ENCODE measurements around the gene SLC10A7.

The SLC10A7 gene

GRCh38 chr4:146482788-146483187, 39.0 kb downstream of the SLC10A7 start:
- Mint-ChIP-seq H3K36me3 (ENCODE audit: low read depth) (peaks cover 35% of the 10 kb centered on the region), H3K4me3 (no peak overlapping the region), H3K27me3 (ENCODE audit: low read depth) (no peaks in the 10 kb centered on the region), H3K4me1 (no peaks in the 10 kb centered on the region), H3K9me3 (peaks cover 24% of the 10 kb centered on the region), H3K27ac (no peak overlapping the region)
- no peak for TF ChIP-seq CTCF (IDR thresholded peaks at IDR 0.05; ENCODE audit: unreplicated experiment in 3 of 3)

GRCh38 chr4:146481246-146481645, 40.5 kb downstream of the SLC10A7 start:
- no peak overlapping the region for H3K4me3 Mint-ChIP-seq
- H3K36me3 Mint-ChIP-seq (ENCODE audit: low read depth): peaks cover 29% of the 10 kb centered on the region
- H3K4me1 Mint-ChIP-seq: no peaks in the 10 kb centered on the region

DNA sequence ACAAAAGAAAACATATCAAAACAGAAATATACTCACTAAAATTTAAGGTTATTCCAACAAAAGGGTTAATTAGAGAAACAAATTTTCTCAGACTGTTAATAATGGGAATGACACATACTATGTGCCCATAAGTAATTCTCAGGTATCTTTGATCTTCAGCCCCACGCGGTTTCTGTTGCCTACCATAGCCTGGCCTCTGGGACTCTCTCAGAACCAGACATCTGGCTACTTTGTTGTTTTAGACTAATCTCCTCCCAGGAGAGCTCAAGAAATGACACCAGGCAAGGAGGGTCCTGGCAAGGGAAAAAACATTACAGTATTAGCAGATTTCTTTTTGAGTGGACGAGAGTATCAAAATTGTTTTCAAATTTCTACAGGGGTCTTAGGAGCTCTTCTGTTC, 43.7 kb downstream of the SLC10A7 start:
- H3K36me3 Mint-ChIP-seq (ENCODE audit: low read depth): peaks cover 17% of the 10 kb centered on the region
- no peaks in the 10 kb centered on the region for H3K4me1 Mint-ChIP-seq
- no peaks in the 10 kb centered on the region for H3K27me3 Mint-ChIP-seq (ENCODE audit: low read depth)
- no peak overlapping the region for H3K27ac Mint-ChIP-seq
- TF ChIP-seq CTCF (IDR thresholded peaks at IDR 0.05; ENCODE audit: unreplicated experiment in 3 of 3): no peak
- no peak overlapping the region for H3K4me3 Mint-ChIP-seq
- peaks cover 17% of the 10 kb centered on the region for H3K9me3 Mint-ChIP-seq

More at GRCh38 chr4:146481246-146481645, 40.5 kb downstream of the SLC10A7 start:
- Mint-ChIP-seq H3K27me3 (ENCODE audit: low read depth) (no peaks in the 10 kb centered on the region), H3K9me3 (peaks cover 24% of the 10 kb centered on the region), H3K27ac (no peak overlapping the region)
- TF ChIP-seq CTCF (IDR thresholded peaks at IDR 0.05; ENCODE audit: unreplicated experiment in 3 of 3): no peak

- Mint-ChIP-seq H3K4me1 (no peaks in the 10 kb centered on the region), H3K4me3 (no peak overlapping the region), H3K27me3 (ENCODE audit: low read depth) (no peaks in the 10 kb centered on the region), H3K36me3 (ENCODE audit: low read depth) (peaks cover 8% of the 10 kb centered on the region), H3K9me3 (peaks cover 9% of the 10 kb centered on the region), H3K27ac (no peak overlapping the region)
- no peak for TF ChIP-seq CTCF (IDR thresholded peaks at IDR 0.05; ENCODE audit: unreplicated experiment in 3 of 3)
These were observed 44.7 kb downstream of the SLC10A7 start for GRCh38 chr4:146477054-146477453.

DNA sequence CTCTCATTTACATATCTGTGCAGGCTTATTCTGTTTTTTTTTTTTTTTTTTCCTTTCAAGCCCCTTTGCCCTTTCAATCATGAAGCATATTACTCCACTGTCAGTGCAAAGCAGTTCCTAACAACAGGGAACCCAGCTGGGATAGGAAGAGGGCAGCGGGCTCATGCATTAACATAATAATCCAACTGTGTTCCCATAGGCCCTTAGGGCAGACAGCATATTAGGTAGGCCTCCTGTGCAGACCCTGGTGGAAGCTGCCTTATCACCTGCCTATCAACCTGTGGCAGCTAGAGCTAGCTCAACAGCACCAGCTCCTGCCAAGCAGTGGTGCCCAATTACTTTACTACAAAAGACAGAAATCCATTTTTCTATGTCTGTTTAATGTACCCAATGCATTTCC, 49.3 kb downstream of the SLC10A7 start:
- no peaks in the 10 kb centered on the region for H3K9me3 Mint-ChIP-seq
- H3K27ac Mint-ChIP-seq: peak overlapping the region in 2 of 3 experiments; percentile 43 to 73
- H3K4me1 Mint-ChIP-seq: no peaks in the 10 kb centered on the region
- H3K27me3 Mint-ChIP-seq (ENCODE audit: low read depth): no peaks in the 10 kb centered on the region
- H3K36me3 Mint-ChIP-seq (ENCODE audit: low read depth): no peaks in the 10 kb centered on the region
- H3K4me3 Mint-ChIP-seq: no peak overlapping the region
- no peak for TF ChIP-seq CTCF (IDR thresholded peaks at IDR 0.05; ENCODE audit: unreplicated experiment in 3 of 3)

DNA sequence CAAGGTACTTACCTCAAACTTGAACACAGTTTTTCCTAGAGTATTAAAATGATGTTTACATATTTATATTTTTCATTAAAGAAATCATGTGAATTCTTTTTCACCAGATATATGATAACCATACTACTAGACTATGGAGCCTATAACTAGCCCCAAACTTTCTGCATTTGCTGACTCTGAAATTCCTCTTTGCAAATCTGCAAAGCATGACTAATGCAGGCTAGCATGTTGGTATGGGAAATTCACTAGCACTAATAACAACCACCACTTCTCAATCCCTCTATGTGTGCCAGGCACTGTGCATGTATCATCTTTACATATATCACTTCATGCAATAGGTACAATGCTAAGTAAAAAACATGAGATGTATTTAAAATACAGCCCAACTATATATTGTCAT, 51.1 kb downstream of the SLC10A7 start:
- H3K4me3 Mint-ChIP-seq: no peak overlapping the region
- no peak overlapping the region for H3K27ac Mint-ChIP-seq
- H3K36me3 Mint-ChIP-seq (ENCODE audit: low read depth): no peaks in the 10 kb centered on the region
- no peaks in the 10 kb centered on the region for H3K4me1 Mint-ChIP-seq
- no peak for TF ChIP-seq CTCF (IDR thresholded peaks at IDR 0.05; ENCODE audit: unreplicated experiment in 3 of 3)
- no peaks in the 10 kb centered on the region for H3K27me3 Mint-ChIP-seq (ENCODE audit: low read depth)
- no peaks in the 10 kb centered on the region for H3K9me3 Mint-ChIP-seq

All from nephron (organoid).